Kidney (tissue), 14 donors: ENCODE measurements around the gene SPSB4. TPM values are rescaled to one million over a fixed set of nuclear protein-coding genes. Genes with fewer than 3 reads are reported as not detected.

Experiments used
- DNase-seq, 5 donors: peaks; one replicate each; pipeline ENCODE4 v3.0.0-alpha.2; 2013 to 2020
- FAIRE-seq: peaks from 2 replicates; lab custom pipeline; 2012; peaks lifted over from hg19 to GRCh38; lab: Jason Lieb, UNC
- H3K27ac ChIP-seq, 2 donors: one replicate each; pipeline ENCODE4 v1.7.0; 2013; ENCODE audit warnings: low read depth in 2 of 2, low read length in 2 of 2, inconsistent platforms in 1 of 2
- H3K27me3 ChIP-seq: one replicate; pipeline ENCODE4 v1.7.1; 2013; ENCODE audit warnings: low read length, inconsistent platforms; ENCODE audit not compliant: control insufficient read depth, insufficient read depth
- H3K36me3 ChIP-seq, 3 donors: one replicate each; pipeline versions ENCODE4 v1.7.0 to v1.7.1; 2013; ENCODE audit warnings: low read length in 3 of 3, control low read depth in 1 of 3, inconsistent platforms in 1 of 3; ENCODE audit not compliant: insufficient read depth in 3 of 3, control insufficient read depth in 2 of 3
- H3K4me1 ChIP-seq, 3 donors: one replicate each; pipeline versions ENCODE4 v1.7.0 to v1.7.1; 2013; ENCODE audit warnings: low read length in 3 of 3, inconsistent platforms in 1 of 3, low read depth in 1 of 3; ENCODE audit not compliant: control insufficient read depth in 2 of 3, insufficient read depth in 2 of 3
- H3K4me3 ChIP-seq, 3 donors: one replicate each; pipeline versions ENCODE4 v1.7.0 to v1.8.1; 2013; ENCODE audit warnings: low read length in 3 of 3, control low read depth in 1 of 3, inconsistent platforms in 1 of 3
- H3K9ac ChIP-seq, 3 donors: one replicate each; pipeline versions ENCODE4 v1.7.0 to v1.7.1; 2013; ENCODE audit warnings: low read length in 3 of 3, control low read depth in 1 of 3, inconsistent platforms in 1 of 3
- H3K9me3 ChIP-seq, 3 donors: one replicate each; pipeline versions ENCODE4 v1.7.0 to v1.7.1; 2013; ENCODE audit warnings: low read length in 3 of 3, control low read depth in 1 of 3, inconsistent platforms in 1 of 3; ENCODE audit not compliant: control insufficient read depth in 2 of 3, insufficient read depth in 1 of 3
- intact Hi-C: fragments of 100-400 bp; cut with DNase I; formaldehyde crosslinking; loops from one replicate; pipeline ENCODE4 v1.11.1; 2022
- polyA plus RNA-seq: library from polyadenylated mRNA; stranded (reverse); fragments of 350-450 nt; fragmentation: Illumina TruSeq; extraction: RNeasy Lipid Tissue Mini Kit (QIAGEN cat#74804); gene quantifications from one replicate; pipeline ENCODE4 v1.2.3, GENCODE V29; 2014; ENCODE audit warnings: low read depth, low replicate concordance; ENCODE audit not compliant: insufficient read depth
- total RNA-seq: library from RNA; stranded (reverse); fragmentation: NEBNext Ultra II Directional; extraction: Animal tissue kit (Norgen Biotek cat#: 25700); gene quantifications from one replicate; pipeline ENCODE4 v1.2.1, GENCODE V29; 2021
- TF ChIP-seq, protein P1 (sequence below): IDR thresholded peaks from 3 replicates; pipeline ENCODE4 v1.5.1; 2012; ENCODE audit warnings: mild to moderate bottlenecking, moderate library complexity, borderline replicate concordance; ENCODE audit not compliant: insufficient read depth; ENCODE audit errors: extremely low read depth
- donor health status: control.
- donor health status: control.
- donor health status: control.
- donor health status: control.
- donor health status: control.
- donor health status: DM: yes; HTN: yes; CAD: no.
- donor health status: Normal renal cell carcinoma (clear cell type).

Gene SPSB4
- total and polyA plus RNA-seq, 2 donors from 2014 or later: 0.57 to 1.9 TPM

DNA sequence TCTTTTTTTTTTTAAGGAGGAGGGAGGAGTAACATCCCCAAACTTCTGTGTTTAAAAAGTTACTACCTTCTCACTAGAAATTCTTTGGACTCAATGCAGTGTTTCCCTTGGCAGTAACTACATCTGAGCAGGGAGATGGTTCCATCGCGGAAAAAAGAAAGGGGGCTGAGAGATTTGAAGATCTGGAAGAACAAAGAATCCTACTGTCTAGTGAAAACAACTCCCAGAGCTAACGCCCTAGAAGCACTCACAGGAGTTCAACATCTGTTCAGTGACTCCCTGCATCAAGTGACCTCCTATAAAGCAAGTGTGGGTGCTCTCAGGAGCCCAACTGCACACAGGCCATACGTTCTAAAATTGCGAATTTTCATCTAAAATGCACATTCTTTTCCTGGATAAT lies 113.7 kb downstream of the SPSB4 start:
- H3K27me3 ChIP-seq: no peaks in the 10 kb centered on the region
- peaks cover 0 to 6% (median 2%) of the 10 kb centered on the region in 3 donors for H3K9me3 ChIP-seq
- no peaks in the 10 kb centered on the region for H3K36me3 ChIP-seq
- no peaks in the 10 kb centered on the region for H3K4me1 ChIP-seq
- H3K27ac ChIP-seq: no peak overlapping the region
- intact Hi-C loops: no loop called here
- H3K9ac ChIP-seq: no peak overlapping the region
- DNase-seq: no peak
- H3K4me3 ChIP-seq: no peak overlapping the region
- TF ChIP-seq, protein P1, sequence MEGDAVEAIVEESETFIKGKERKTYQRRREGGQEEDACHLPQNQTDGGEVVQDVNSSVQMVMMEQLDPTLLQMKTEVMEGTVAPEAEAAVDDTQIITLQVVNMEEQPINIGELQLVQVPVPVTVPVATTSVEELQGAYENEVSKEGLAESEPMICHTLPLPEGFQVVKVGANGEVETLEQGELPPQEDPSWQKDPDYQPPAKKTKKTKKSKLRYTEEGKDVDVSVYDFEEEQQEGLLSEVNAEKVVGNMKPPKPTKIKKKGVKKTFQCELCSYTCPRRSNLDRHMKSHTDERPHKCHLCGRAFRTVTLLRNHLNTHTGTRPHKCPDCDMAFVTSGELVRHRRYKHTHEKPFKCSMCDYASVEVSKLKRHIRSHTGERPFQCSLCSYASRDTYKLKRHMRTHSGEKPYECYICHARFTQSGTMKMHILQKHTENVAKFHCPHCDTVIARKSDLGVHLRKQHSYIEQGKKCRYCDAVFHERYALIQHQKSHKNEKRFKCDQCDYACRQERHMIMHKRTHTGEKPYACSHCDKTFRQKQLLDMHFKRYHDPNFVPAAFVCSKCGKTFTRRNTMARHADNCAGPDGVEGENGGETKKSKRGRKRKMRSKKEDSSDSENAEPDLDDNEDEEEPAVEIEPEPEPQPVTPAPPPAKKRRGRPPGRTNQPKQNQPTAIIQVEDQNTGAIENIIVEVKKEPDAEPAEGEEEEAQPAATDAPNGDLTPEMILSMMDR: no peak
- FAIRE-seq: no peak

DNA sequence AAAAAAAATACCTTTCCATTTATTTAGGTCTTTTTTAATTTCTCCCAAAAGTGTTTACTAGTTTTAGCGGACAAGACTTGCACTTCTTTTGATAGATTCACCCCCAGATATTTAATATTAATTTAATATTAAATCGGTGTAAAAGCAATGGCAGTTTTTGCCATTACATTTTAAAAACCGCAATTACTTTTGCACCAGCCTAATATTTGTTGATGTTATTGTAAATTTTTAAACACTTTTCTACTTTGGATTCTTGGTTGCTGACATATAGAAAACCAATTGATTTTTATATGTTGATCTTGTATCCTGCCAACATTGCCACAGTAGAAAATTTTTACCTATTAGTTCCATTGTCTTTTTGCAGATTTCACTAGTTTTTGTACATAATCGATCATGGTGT lies 116.5 kb downstream of the SPSB4 start:
- Histone ChIP-seq H3K9ac (no peak overlapping the region), H3K36me3 (no peaks in the 10 kb centered on the region), H3K27ac (no peak overlapping the region), H3K27me3 (no peaks in the 10 kb centered on the region), H3K4me3 (no peak overlapping the region), H3K4me1 (no peaks in the 10 kb centered on the region), H3K9me3 (no peaks in the 10 kb centered on the region)
- TF ChIP-seq, protein P1: no peak
- DNase-seq (no peak), FAIRE-seq (no peak)
- intact Hi-C loops: no loop called here

DNA sequence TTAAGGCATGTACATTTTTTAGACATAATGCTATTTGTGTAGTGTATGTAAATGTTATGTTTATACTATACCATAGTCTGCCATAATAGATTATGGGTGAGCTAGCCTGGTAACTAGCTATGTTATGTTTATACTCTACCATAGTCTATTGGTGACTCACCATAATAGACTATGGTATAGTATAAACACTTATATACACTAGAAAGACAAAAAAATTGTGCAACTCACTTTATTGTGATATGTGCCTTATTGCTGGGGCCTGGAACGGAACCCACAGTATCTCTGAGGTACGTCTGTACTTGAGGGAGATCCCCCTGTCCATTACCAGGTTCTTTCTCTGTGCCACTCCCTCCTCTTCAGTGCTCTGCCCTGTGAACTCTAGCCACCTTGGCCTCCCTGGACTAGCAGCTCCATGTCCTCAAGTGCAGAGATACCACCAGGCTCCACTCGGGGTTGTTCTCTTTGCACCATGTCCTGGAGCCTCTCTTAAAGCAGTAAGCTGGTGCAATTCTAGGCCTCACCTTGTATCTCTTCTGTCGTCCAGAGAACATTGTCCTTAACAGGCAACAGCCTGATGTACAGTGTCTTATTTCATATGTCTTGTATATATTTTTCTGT lies 119.6 kb downstream of the SPSB4 start:
- no peak for FAIRE-seq
- no peaks in the 10 kb centered on the region for H3K27me3 ChIP-seq
- H3K27ac ChIP-seq: no peak overlapping the region
- H3K9me3 ChIP-seq: no peaks in the 10 kb centered on the region
- no peak overlapping the region for H3K9ac ChIP-seq
- TF ChIP-seq, protein P1: no peak
- H3K4me1 ChIP-seq: no peaks in the 10 kb centered on the region
- no peak for DNase-seq
- intact Hi-C loops: no loop called here
- H3K4me3 ChIP-seq: no peak overlapping the region
- no peaks in the 10 kb centered on the region for H3K36me3 ChIP-seq

DNA sequence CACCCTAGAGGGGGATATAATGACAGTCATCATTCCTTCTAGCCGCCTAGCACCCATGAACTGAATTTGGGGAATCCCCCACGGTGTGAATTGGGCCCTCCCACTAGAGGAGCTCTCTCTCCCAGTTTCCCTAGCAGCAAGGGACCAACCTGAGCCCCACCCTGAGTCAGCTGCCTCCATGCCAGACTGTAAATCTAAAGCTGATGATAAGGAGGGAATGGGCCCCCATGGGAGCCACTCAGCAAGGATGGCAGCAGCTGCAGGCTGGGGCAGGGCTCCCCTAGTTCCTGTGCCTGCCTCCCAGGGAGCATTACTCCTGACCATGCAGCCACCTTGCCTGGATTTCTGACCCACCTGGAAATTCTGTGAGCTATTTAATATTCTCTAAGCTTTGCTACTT lies 123.5 kb downstream of the SPSB4 start:
- TF ChIP-seq, protein P1: no peak
- intact Hi-C loops: no loop called here
- Histone ChIP-seq H3K9ac (no peak overlapping the region), H3K4me1 (no peaks in the 10 kb centered on the region), H3K27ac (no peak overlapping the region), H3K9me3 (no peaks in the 10 kb centered on the region), H3K36me3 (no peaks in the 10 kb centered on the region), H3K4me3 (no peak overlapping the region), H3K27me3 (no peaks in the 10 kb centered on the region)
- no peak for FAIRE-seq
- DNase-seq: no peak
